Adrenal gland (tissue), 12 donors: ENCODE measurements around the gene UBE3C. TPM values are rescaled to one million over a fixed set of nuclear protein-coding genes. Genes with fewer than 3 reads are reported as not detected.

Experiments
- DNase-seq, 7 donors: peaks; one replicate each; pipeline ENCODE4 v3.0.0-alpha.2; 2019 to 2020
- H3K27ac ChIP-seq, 5 donors: fragments of 200-600 bp; sonication (generic) in 4 of 5; 1 replicate in 3 of 5; 2 replicates in 2 of 5; pipeline versions ENCODE4 v1.5.1 to v1.8.0; 2016 to 2020; ENCODE audit warnings: mild to moderate bottlenecking in 1 of 5
- H3K27me3 ChIP-seq: fragments of 200-600 bp; 2 replicates; pipeline ENCODE4 v1.8.0; 2021
- H3K36me3 ChIP-seq, 2 donors: fragments of 200-600 bp; replicated peaks in 1 of 2; 1 replicate in 1 of 2; 2 replicates in 1 of 2; pipeline versions ENCODE4 v1.5.1 to v1.8.0; 2018 to 2022
- H3K4me1 ChIP-seq, 2 donors: fragments of 200-600 bp; replicated peaks in 1 of 2; 1 replicate in 1 of 2; 2 replicates in 1 of 2; pipeline versions ENCODE4 v1.5.1 to v1.8.0; 2018 to 2021
- H3K4me3 ChIP-seq, 4 donors: fragments of 200-600 bp; sonication (generic) in 3 of 4; one replicate each; pipeline ENCODE4 v1.5.1; 2016 to 2018
- H3K9me3 ChIP-seq, 3 donors: fragments of 200-600 bp; sonication (generic) in 1 of 3; replicated peaks in 1 of 3; 1 replicate in 2 of 3; 2 replicates in 1 of 3; pipeline versions ENCODE4 v1.5.1 to v1.8.0; 2016 to 2021
- POLR2A ChIP-seq, 2 donors: fragments of 450-650 bp; IDR thresholded peaks; one replicate each; pipeline ENCODE4 v1.6.1; 2017; ENCODE audit warnings: antibody characterized with exemption in 2 of 2, mild to moderate bottlenecking in 2 of 2, moderate library complexity in 1 of 2
- whole genome bisulfite sequencing, 4 donors: extraction: QIAGEN DNeasy Blood & Tissue Kit in 2 of 4; methylation state at CpG; one replicate each; pipeline versions ENCODE4 v1.1.5 to v1.1.7; 2013 to 2017; 5-methylcytosine and 5-hydroxymethylcytosine counted together
- intact Hi-C, 2 donors: fragments of 100-400 bp; cut with DNase I; formaldehyde crosslinking; loops; one replicate each; pipeline versions ENCODE4 v1.14.1 to v1.15.0; 2022 to 2023
- polyA plus RNA-seq, 3 donors: library from polyadenylated mRNA; stranded (reverse); fragments of 200-250 nt in 2 of 3; fragments of 350-450 nt in 1 of 3; fragmentation: Illumina TruSeq in 1 of 3; extraction: RNeasy Lipid Tissue Mini Kit (QIAGEN cat#74804) in 1 of 3; gene quantifications; one replicate each; pipeline ENCODE4 v1.2.3, GENCODE V29; 2013 to 2014
- total RNA-seq, 9 donors: library from RNA; depleted of rRNA in 4 of 9; stranded (reverse); fragments of >200 nt in 4 of 9; fragments of 120-200 nt in 1 of 9; fragmentation: NEBNext Ultra II Directional in 1 of 9; extraction: Animal tissue kit (Norgen Biotek cat#: 25700) in 1 of 9; gene quantifications; one replicate each; pipeline versions ENCODE4 v1.1.0 to v1.2.4, GENCODE V29; 2013 to 2023
- TF ChIP-seq, protein P1 (sequence below), 6 experiments: fragments of 450-650 bp in 4 of 6; fragments of 200-600 bp in 2 of 6; sonication (generic) in 1 of 6; IDR thresholded peaks; 1 replicate in 5 of 6; 2 replicates in 1 of 6; pipeline versions ENCODE4 v1.5.1 to v1.8.0; 2016 to 2021; ENCODE audit warnings: antibody characterized with exemption in 6 of 6, mild to moderate bottlenecking in 2 of 6, moderate library complexity in 1 of 6
- donor health status: healthy with polysubstance abuse.
- donor health status: Bipolar disorder and iron deficiency.
- donor health status: DM: yes; HTN: yes; CAD: no.
- donor health status: DM: no; HTN: no; CAD: no.
- donor health status: DM: no; HTN: no; CAD: no.
- donor health status: DM: yes; HTN: yes; CAD: no.

Gene UBE3C
- total and polyA plus RNA-seq, 12 donors: 11.7 to 58.1 (median 46.2) TPM

- Histone ChIP-seq H3K27me3 (no peaks in the 10 kb centered on the region), H3K4me3 (no peak overlapping the region), H3K9me3 (no peaks in the 10 kb centered on the region), H3K36me3 (peaks cover 0 to 53% of the 10 kb centered on the region in 2 donors), H3K4me1 (no peaks in the 10 kb centered on the region), H3K27ac (no peak overlapping the region)
- intact Hi-C loops: no loop called here
- DNase-seq: no peak
- WGBS, 4 donors: 97 to 99% (median 97%) methylated on average over 17 to 23 of the region's 23 CpGs
- no peak for TF ChIP-seq POLR2A (IDR thresholded peaks at IDR 0.05)
- TF ChIP-seq, protein P1, sequence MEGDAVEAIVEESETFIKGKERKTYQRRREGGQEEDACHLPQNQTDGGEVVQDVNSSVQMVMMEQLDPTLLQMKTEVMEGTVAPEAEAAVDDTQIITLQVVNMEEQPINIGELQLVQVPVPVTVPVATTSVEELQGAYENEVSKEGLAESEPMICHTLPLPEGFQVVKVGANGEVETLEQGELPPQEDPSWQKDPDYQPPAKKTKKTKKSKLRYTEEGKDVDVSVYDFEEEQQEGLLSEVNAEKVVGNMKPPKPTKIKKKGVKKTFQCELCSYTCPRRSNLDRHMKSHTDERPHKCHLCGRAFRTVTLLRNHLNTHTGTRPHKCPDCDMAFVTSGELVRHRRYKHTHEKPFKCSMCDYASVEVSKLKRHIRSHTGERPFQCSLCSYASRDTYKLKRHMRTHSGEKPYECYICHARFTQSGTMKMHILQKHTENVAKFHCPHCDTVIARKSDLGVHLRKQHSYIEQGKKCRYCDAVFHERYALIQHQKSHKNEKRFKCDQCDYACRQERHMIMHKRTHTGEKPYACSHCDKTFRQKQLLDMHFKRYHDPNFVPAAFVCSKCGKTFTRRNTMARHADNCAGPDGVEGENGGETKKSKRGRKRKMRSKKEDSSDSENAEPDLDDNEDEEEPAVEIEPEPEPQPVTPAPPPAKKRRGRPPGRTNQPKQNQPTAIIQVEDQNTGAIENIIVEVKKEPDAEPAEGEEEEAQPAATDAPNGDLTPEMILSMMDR (IDR thresholded peaks at IDR 0.05): no peak
These were observed 124.4 kb downstream of the UBE3C start for GRCh38 chr7:157263156-157263555.

- 93 to 96% (median 94%) methylated on average over 12 of the region's 12 CpGs for WGBS, 4 donors
- TF ChIP-seq, protein P1 (IDR thresholded peaks at IDR 0.05): no peak
- no peak for TF ChIP-seq POLR2A (IDR thresholded peaks at IDR 0.05)
- no peak overlapping the region for H3K27ac ChIP-seq
- H3K4me1 ChIP-seq: no peaks in the 10 kb centered on the region
- DNase-seq: no peak
- intact Hi-C loops: no loop called here
- no peak overlapping the region for H3K4me3 ChIP-seq
- no peaks in the 10 kb centered on the region for H3K27me3 ChIP-seq
- peaks cover 0 to 41% of the 10 kb centered on the region in 2 donors for H3K36me3 ChIP-seq
- H3K9me3 ChIP-seq: no peaks in the 10 kb centered on the region
These were observed 126.3 kb downstream of the UBE3C start for GRCh38 chr7:157265051-157265450.

GRCh38 chr7:157266272-157266671 lies 127.5 kb downstream of the UBE3C start:
- 94 to 97% (median 96%) methylated on average over 7 of the region's 7 CpGs for WGBS, 4 donors
- Histone ChIP-seq H3K4me1 (peaks cover 0 to 4% of the 10 kb centered on the region in 2 donors), H3K27me3 (no peaks in the 10 kb centered on the region), H3K4me3 (no peak overlapping the region), H3K9me3 (no peaks in the 10 kb centered on the region), H3K27ac (no peak overlapping the region), H3K36me3 (peaks cover 0 to 31% of the 10 kb centered on the region in 2 donors)
- intact Hi-C loops: no loop called here
- TF ChIP-seq, protein P1 (IDR thresholded peaks at IDR 0.05): no peak
- TF ChIP-seq POLR2A (IDR thresholded peaks at IDR 0.05): no peak
- peak in 1 of 7 donors; percentile 47 for DNase-seq

DNA sequence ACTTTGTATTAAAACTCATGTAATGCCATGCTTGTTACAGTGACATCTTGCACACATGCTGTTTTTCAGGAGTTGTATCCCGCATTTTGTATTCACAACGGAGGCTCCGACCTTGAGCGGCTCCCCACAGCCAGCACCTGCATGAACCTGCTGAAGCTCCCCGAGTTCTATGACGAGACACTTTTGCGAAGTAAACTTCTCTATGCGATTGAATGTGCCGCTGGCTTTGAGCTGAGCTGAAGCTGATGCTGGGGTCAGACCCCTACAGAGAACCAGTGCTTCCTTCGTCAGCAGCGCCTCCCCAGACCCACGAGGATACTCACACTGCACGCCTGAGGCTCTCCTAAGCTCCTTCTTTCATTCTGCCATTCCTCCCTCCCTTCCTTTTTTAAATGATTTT lies 128.8 kb downstream of the UBE3C start:
- Histone ChIP-seq H3K27me3 (no peaks in the 10 kb centered on the region), H3K36me3 (peaks cover 0 to 31% of the 10 kb centered on the region in 2 donors), H3K4me1 (peaks cover 9 to 16% of the 10 kb centered on the region in 2 donors), H3K27ac (no peak overlapping the region), H3K4me3 (no peak overlapping the region), H3K9me3 (no peaks in the 10 kb centered on the region)
- WGBS, 4 donors: 90 to 94% (median 91%) methylated on average over 13 of the region's 13 CpGs
- no peak for DNase-seq
- no peak for TF ChIP-seq POLR2A (IDR thresholded peaks at IDR 0.05)
- intact Hi-C loops: no loop called here

GRCh38 chr7:157267956-157268355 lies 129.2 kb downstream of the UBE3C start:
- no peak overlapping the region for H3K4me3 ChIP-seq
- WGBS, 4 donors: 93 to 95% (median 94%) methylated on average over 5 of the region's 5 CpGs
- no peak for DNase-seq
- no peaks in the 10 kb centered on the region for H3K27me3 ChIP-seq
- intact Hi-C loops: no loop called here
- no peak for TF ChIP-seq POLR2A (IDR thresholded peaks at IDR 0.05)
- TF ChIP-seq, protein P1 (IDR thresholded peaks at IDR 0.05): no peak
- H3K4me1 ChIP-seq: peaks cover 12 to 19% of the 10 kb centered on the region in 2 donors
- H3K9me3 ChIP-seq: no peaks in the 10 kb centered on the region
- no peak overlapping the region for H3K27ac ChIP-seq
- peaks cover 0 to 31% of the 10 kb centered on the region in 2 donors for H3K36me3 ChIP-seq
